BLaER1 (cell line): ENCODE results near the gene MYO1E.
"Not testable (repeated sequence)": the region's sequence is repeated elsewhere in the genome, so short reads cannot be mapped to it uniquely, and the experiment has no call there.

Experiments
- H3K27ac ChIP-seq: shearing (Covaris generic); formaldehyde crosslinking; 2 replicates; pipeline ENCODE4 v1.8.1; 2022
- H3K27me3 ChIP-seq: shearing (Covaris generic); formaldehyde crosslinking; 2 replicates; pipeline ENCODE4 v1.8.1; 2022
- H3K36me3 ChIP-seq: shearing (Covaris generic); formaldehyde crosslinking; 2 replicates; pipeline ENCODE4 v1.8.1; 2022
- H3K4me1 ChIP-seq: shearing (Covaris generic); formaldehyde crosslinking; 2 replicates; pipeline ENCODE4 v1.8.1; 2022
- H3K4me2 ChIP-seq: shearing (Covaris generic); formaldehyde crosslinking; 2 replicates; pipeline ENCODE4 v1.8.1; 2022
- H3K4me3 ChIP-seq: shearing (Covaris generic); formaldehyde crosslinking; 2 replicates; pipeline ENCODE4 v1.8.1; 2022
- H3K9ac ChIP-seq: shearing (Covaris generic); formaldehyde crosslinking; 2 replicates; pipeline ENCODE4 v1.8.1; 2022
- H3K9me3 ChIP-seq: shearing (Covaris generic); formaldehyde crosslinking; 2 replicates; pipeline ENCODE4 v1.8.1; 2022
- H4K20me1 ChIP-seq: shearing (Covaris generic); formaldehyde crosslinking; 2 replicates; pipeline ENCODE4 v1.8.1; 2022
- Cebpa-rat ChIP-seq: shearing (Covaris generic); IDR thresholded peaks from 2 replicates; pipeline ENCODE4 v1.8.1; 2022

MYO1E gene

DNA sequence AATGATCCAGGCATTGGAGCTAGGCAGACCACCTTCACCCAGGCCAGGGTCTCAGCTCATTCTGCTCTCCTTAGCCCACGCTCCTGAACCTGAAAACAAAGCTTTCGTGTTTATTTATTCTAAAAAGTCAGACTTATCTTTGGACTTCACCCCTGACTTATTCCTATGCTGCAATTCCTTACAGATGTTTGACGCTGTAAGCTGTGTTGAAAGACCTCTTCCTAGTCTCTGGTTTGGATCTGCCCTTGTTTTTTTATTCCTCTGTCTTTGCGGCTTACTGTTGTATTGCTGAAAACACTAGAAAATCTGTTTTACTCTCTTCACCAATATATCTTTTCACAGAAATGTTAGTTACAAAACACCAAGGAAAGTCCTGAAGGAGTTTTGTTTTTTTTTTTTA is 206.5 kb downstream of the MYO1E start:
- Histone ChIP-seq H4K20me1 (no peaks in the 10 kb centered on the region), H3K27ac (peak overlapping the region; percentile 54), H3K4me1 (peaks cover 14% of the 10 kb centered on the region), H3K4me3 (no peak overlapping the region), H3K36me3 (no peaks in the 10 kb centered on the region), H3K9ac (no peak overlapping the region), H3K9me3 (no peaks in the 10 kb centered on the region), H3K4me2 (peak overlapping the region; percentile 17; the same call in 1 of the 2 replicates), H3K27me3 (no peaks in the 10 kb centered on the region)
- TF ChIP-seq Cebpa-rat = no peak

GRCh38 chr15:59165726-59166125 is 206.9 kb downstream of the MYO1E start:
- no peak for TF ChIP-seq Cebpa-rat
- Histone ChIP-seq H3K27me3 (no peaks in the 10 kb centered on the region), H3K27ac (peak overlapping the region; percentile 54), H3K4me1 (peaks cover 14% of the 10 kb centered on the region), H3K9ac (no peak overlapping the region), H3K4me2 (peak overlapping the region; percentile 17; the same call in 1 of the 2 replicates), H3K4me3 (no peak overlapping the region), H3K36me3 (no peaks in the 10 kb centered on the region), H3K9me3 (no peaks in the 10 kb centered on the region), H4K20me1 (no peaks in the 10 kb centered on the region)

- not testable (repeated sequence) for H3K4me3 ChIP-seq, H3K4me2 ChIP-seq, H3K27me3 ChIP-seq, H3K27ac ChIP-seq, H4K20me1 ChIP-seq, H3K9me3 ChIP-seq, H3K9ac ChIP-seq, H3K36me3 ChIP-seq
- H3K4me1 ChIP-seq = peaks cover 14% of the 10 kb centered on the region
Measured at GRCh38 chr15:59162080-59162479, 210.6 kb downstream of the MYO1E start.

DNA sequence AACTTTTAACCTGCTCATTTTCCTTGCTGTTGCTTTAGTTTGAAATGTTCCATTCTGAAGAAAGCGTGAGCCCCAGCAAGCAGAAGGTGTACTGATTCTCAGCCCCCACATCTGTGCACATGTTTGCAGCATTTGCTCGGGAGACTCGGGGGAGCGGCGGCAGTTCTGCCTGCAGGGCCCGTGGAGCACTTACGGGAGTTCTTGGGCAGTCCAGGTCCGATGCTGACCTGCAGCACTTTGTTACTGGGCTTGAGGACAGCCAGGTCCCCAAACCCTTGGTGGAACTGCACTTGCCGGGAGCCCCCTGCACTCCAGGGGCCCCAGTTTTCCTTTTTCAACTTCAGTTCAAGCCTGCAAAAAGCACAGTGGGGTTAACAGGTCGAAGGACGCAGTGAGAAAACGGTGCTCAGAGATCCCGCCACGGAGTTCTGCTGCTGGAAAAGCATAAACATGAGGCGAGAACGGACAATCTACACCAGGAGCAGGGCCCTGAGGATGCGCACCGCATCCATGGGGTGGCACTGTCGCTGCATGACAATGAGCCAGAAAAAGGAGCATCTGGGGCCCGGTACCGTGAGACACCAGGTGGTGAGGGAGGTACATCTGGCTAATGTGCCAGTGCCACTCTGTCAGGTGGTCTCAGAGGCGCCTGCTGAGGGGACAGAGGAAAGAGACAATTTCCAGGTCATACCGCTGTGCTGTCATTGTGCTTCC is 211.6 kb downstream of the MYO1E start:
- TF ChIP-seq Cebpa-rat = no peak
- H3K9ac ChIP-seq = no peak overlapping the region
- peaks cover 10% of the 10 kb centered on the region for H3K4me1 ChIP-seq
- no peaks in the 10 kb centered on the region for H3K27me3 ChIP-seq
- no peak overlapping the region for H3K27ac ChIP-seq
- H4K20me1 ChIP-seq = no peaks in the 10 kb centered on the region
- H3K9me3 ChIP-seq = no peaks in the 10 kb centered on the region
- no peak overlapping the region for H3K4me3 ChIP-seq
- 0 out of 2 replicates have a peak, but pooled peaks cover 4% of the 10 kb centered on the region for H3K36me3 ChIP-seq
- H3K4me2 ChIP-seq = no peak overlapping the region

GRCh38 chr15:59159210-59159609 is 213.5 kb downstream of the MYO1E start:
- Histone ChIP-seq H3K4me1 (no peaks in the 10 kb centered on the region), H3K9ac (no peak overlapping the region), H3K9me3 (no peaks in the 10 kb centered on the region), H3K36me3 (0 out of 2 replicates have a peak, but pooled peaks cover 4% of the 10 kb centered on the region), H3K4me2 (no peak overlapping the region), H3K4me3 (no peak overlapping the region), H4K20me1 (no peaks in the 10 kb centered on the region), H3K27ac (no peak overlapping the region), H3K27me3 (no peaks in the 10 kb centered on the region)
- no peak for TF ChIP-seq Cebpa-rat

DNA sequence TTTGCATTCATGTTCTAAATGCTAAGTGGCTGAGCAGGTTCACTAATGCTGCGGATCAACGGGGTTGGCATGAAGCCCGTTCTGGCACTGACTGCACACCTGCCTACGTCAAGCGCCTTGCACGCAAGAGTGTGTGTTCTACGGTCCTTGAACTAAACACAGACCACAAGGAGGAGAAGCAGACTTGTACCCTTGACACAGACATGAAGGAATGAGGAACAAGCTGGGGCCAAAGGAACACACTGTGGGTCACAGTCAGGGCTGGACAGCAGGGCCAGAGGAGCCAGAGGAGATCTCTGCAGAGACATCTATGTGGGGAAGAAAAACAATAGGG is 214.0 kb downstream of the MYO1E start:
- Histone ChIP-seq H3K36me3 (0 out of 2 replicates have a peak, but pooled peaks cover 4% of the 10 kb centered on the region), H3K27me3 (no peaks in the 10 kb centered on the region), H3K27ac (no peak overlapping the region), H3K9me3 (no peaks in the 10 kb centered on the region), H3K9ac (no peak overlapping the region), H3K4me2 (no peak overlapping the region), H4K20me1 (no peaks in the 10 kb centered on the region), H3K4me3 (no peak overlapping the region), H3K4me1 (no peaks in the 10 kb centered on the region)
- TF ChIP-seq Cebpa-rat = no peak

DNA sequence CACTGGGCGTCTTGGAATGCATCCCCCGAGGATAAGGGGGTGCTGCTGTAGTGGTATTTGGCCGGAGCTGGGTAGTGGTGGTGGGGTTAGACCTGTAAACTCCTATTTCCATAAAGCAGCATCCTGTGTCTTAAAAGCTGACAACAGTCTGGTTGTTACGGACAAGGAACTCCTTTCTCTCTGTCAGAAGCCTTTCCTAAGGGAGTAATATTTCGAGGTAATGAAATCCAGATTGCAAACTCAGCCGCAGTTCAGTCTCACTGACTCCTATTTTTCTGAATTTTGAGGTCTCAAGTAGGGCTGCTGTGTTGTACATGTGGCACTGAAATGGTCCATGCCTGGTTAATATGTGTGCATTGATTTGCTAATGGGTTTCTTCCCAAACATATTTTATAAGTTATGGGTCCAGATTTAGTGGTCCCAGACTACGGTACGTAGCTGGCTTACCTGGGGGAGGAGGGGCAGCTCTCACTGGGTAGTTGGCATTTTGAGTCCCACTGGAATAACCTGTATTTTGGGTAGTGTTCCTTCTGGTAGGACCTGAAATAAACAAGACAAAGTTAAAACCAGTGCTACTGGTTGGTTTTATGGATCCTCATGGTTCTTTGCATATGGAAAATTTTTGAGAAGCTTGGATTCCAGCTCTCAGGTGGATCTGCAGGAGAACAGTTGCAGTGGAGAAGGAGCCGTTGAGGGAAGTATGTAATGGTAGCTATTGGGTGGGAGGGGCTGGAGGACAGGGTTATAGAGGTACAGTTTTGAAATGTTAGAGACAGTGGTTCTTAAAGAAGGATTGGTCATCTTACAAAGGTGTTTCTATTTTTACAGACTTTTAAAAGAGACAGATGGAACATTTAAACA is 214.6 kb downstream of the MYO1E start:
- Histone ChIP-seq H3K27me3 (no peaks in the 10 kb centered on the region), H3K36me3 (0 out of 2 replicates have a peak, but pooled peaks cover 4% of the 10 kb centered on the region), H3K4me3 (no peak overlapping the region), H3K27ac (no peak overlapping the region), H3K9ac (no peak overlapping the region), H3K9me3 (no peaks in the 10 kb centered on the region), H3K4me2 (no peak overlapping the region), H4K20me1 (no peaks in the 10 kb centered on the region), H3K4me1 (no peaks in the 10 kb centered on the region)
- no peak for TF ChIP-seq Cebpa-rat

DNA sequence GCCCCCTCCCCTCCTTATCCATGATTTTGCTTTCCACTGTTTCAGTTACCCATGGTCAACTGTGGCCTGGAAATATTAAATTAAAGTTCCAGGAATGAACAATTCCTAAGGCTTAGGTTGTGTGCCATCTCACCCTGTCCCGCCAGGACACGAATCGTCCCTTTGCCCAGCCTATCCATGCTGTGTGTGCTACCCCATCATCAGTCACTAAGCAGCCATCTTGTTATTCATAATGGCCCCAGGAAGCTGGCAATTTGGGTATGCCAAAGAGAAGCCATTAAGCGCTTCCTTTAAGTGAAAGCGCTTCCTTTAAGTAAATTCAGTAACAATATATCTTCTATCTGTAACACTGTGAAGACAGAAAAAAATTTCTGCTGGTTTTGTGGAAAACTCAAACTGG is 215.3 kb downstream of the MYO1E start:
- H3K4me3 ChIP-seq = no peak overlapping the region
- no peaks in the 10 kb centered on the region for H3K9me3 ChIP-seq
- 0 out of 2 replicates have a peak, but pooled peaks cover 4% of the 10 kb centered on the region for H3K36me3 ChIP-seq

GRCh38 chr15:59155431-59155830 is 217.2 kb downstream of the MYO1E start:
- Histone ChIP-seq H3K4me1 (no peaks in the 10 kb centered on the region), H3K36me3 (0 out of 2 replicates have a peak, but pooled peaks cover 4% of the 10 kb centered on the region), H3K4me2 (no peak overlapping the region), H3K27me3 (no peaks in the 10 kb centered on the region), H4K20me1 (no peaks in the 10 kb centered on the region), H3K9me3 (no peaks in the 10 kb centered on the region), H3K4me3 (no peak overlapping the region), H3K9ac (no peak overlapping the region), H3K27ac (no peak overlapping the region)
- TF ChIP-seq Cebpa-rat = no peak

More for the DNA sequence above, 215.3 kb downstream of the MYO1E start:
- TF ChIP-seq Cebpa-rat = no peak
- H3K4me2 ChIP-seq = no peak overlapping the region
- H3K27me3 ChIP-seq = no peaks in the 10 kb centered on the region
- H3K4me1 ChIP-seq = no peaks in the 10 kb centered on the region
- no peak overlapping the region for H3K27ac ChIP-seq
- H3K9ac ChIP-seq = no peak overlapping the region
- no peaks in the 10 kb centered on the region for H4K20me1 ChIP-seq

DNA sequence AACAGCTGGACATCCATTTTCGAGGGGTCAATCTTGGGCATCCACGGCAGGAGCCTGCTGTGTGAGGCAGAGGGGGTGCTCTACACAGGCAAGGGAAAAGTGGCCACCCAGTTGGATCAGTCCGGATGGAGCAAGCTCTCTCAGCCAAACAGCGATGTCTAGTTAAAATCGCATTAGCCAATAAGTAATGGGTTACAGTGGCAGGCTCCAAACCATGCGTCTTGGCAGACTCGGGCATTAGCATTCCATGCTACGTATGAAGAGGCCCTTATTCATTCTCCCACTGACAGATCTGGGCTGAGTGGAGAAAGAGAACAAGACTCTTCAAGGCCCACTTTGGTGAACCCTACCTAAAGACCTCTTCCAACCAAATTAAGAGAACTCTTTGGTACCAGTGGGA is 218.4 kb downstream of the MYO1E start:
- Histone ChIP-seq H3K9ac (no peak overlapping the region), H3K4me3 (no peak overlapping the region), H3K36me3 (0 out of 2 replicates have a peak, but pooled peaks cover 3% of the 10 kb centered on the region), H3K9me3 (no peaks in the 10 kb centered on the region), H3K4me1 (no peaks in the 10 kb centered on the region), H3K27ac (no peak overlapping the region), H3K4me2 (no peak overlapping the region), H4K20me1 (no peaks in the 10 kb centered on the region), H3K27me3 (no peaks in the 10 kb centered on the region)
- no peak for TF ChIP-seq Cebpa-rat
